ENCODE measurements around the gene KCNH1.

- no peak for TF ChIP-seq EP300 (conservative IDR thresholded peaks at IDR 0.05; ENCODE audit: poor library complexity, severe bottlenecking)
- TF ChIP-seq CTCF (IDR thresholded peaks at IDR 0.05; ENCODE audit: poor library complexity, severe bottlenecking), result no peak
- TF ChIP-seq TAF1 (IDR thresholded peaks at IDR 0.05; ENCODE audit: low read depth), result no peak
- no peak for TF ChIP-seq RAD21 (conservative IDR thresholded peaks at IDR 0.05)
- TF ChIP-seq EZH2 (IDR thresholded peaks at IDR 0.05; ENCODE audit: borderline replicate concordance, insufficient read depth, low read length, poor library complexity, severe bottlenecking), result no peak
- no peak for TF ChIP-seq MXI1 (conservative IDR thresholded peaks at IDR 0.05; ENCODE audit: poor library complexity, severe bottlenecking)
- no peak for TF ChIP-seq SMC3 (conservative IDR thresholded peaks at IDR 0.05; ENCODE audit: poor library complexity)
- TF ChIP-seq REST (IDR thresholded peaks at IDR 0.05; ENCODE audit: borderline replicate concordance), result no peak
Measured at GRCh38 chr1:210910020-210910575, 223.8 kb downstream of the KCNH1 start.

Measured in neural cell (in vitro differentiated cells).